ENCODE data around the gene PIK3R5. TPM values are rescaled to one million over a fixed set of nuclear protein-coding genes. Genes with fewer than 3 reads are reported as not detected.

PIK3R5 gene
- total RNA-seq, 1 experiment from 2014 or later: 0.09 TPM

DNA sequence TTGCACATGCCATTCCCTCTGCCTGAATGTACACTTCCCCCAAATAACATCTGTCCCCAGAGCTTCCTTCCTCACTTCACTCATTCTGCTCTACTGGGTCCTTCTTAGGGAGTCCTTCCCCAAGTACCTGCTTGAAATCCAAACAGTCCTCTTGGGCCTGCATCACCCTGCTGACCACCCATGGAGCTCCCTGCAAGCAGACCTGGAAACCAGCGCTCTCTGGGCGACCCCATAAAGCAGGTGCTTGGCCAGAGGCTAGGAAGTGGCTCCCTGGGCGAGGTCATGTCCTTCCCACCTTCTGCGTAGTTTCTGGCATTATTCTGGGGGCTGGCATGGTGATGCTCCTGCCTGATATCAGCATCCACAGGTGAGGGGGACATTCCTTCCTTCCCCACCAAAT is 43.6 kb upstream of the PIK3R5 start:
- intact Hi-C loops (cut with micrococcal nuclease; ENCODE audit: unreplicated experiment): no loop called here

DNA sequence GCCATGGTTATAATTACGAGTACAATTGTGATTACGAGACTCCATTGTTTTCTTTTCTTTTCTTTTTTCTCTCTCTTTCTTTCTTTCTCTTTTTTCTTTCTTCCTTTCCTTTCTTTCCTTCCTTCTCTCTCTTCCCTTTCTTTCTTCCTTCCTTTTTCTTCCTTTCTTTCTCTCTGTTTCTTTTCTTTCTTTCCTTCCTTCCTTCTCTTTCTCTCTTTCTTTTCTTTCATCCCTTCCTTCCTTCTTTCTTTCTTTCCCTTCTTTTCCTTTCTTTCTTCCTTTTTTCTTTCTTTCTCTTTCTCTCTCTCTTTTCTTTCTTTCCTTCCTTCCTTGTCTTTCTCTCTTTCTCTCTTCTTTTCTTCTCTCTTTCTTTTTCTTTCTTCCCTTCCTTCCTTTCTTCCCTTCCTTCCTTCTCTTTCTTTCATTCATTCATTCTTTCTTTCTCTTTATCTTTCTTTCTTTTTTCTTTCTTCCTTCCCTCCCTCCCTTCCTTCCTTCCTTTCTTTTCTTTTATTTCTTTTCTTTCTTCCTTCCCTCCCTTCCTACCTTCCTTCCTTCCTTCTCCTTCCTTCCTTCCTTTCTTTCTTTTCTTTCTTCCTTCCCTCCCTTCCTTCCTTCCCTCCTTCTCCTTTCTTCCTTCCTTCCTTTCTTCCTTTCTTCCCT is 41.7 kb upstream of the PIK3R5 start:
- POLR2A ChIA-PET (ENCODE audit: low non-redundant PET): no interaction called here
- intact Hi-C loops (cut with micrococcal nuclease; ENCODE audit: unreplicated experiment): no loop called here
- Histone ChIP-seq H3K27me3 (replicated peaks; ENCODE audit: insufficient read depth, low read depth, low read length, poor library complexity) (peaks cover 59% of the 10 kb centered on the region), H3K9me3 (ENCODE audit: low read depth, low read length, poor library complexity, severe bottlenecking) (no peaks in the 10 kb centered on the region), H3K4me3 (ENCODE audit: low read depth, low read length, poor library complexity, severe bottlenecking) (no peak overlapping the region), H3K36me3 (ENCODE audit: insufficient read depth, low read length, poor library complexity, severe bottlenecking) (no peaks in the 10 kb centered on the region), H3K4me1 (ENCODE audit: insufficient read depth, low read length, poor library complexity, severe bottlenecking) (no peaks in the 10 kb centered on the region), H3K27ac (ENCODE audit: low read depth, low read length, poor library complexity, severe bottlenecking) (no peak overlapping the region)
- TF ChIP-seq EZH2 (IDR thresholded peaks at IDR 0.05; ENCODE audit: borderline replicate concordance, low read depth, low read length, poor library complexity, severe bottlenecking): no peak
- TF ChIP-seq, protein P1, sequence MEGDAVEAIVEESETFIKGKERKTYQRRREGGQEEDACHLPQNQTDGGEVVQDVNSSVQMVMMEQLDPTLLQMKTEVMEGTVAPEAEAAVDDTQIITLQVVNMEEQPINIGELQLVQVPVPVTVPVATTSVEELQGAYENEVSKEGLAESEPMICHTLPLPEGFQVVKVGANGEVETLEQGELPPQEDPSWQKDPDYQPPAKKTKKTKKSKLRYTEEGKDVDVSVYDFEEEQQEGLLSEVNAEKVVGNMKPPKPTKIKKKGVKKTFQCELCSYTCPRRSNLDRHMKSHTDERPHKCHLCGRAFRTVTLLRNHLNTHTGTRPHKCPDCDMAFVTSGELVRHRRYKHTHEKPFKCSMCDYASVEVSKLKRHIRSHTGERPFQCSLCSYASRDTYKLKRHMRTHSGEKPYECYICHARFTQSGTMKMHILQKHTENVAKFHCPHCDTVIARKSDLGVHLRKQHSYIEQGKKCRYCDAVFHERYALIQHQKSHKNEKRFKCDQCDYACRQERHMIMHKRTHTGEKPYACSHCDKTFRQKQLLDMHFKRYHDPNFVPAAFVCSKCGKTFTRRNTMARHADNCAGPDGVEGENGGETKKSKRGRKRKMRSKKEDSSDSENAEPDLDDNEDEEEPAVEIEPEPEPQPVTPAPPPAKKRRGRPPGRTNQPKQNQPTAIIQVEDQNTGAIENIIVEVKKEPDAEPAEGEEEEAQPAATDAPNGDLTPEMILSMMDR (conservative IDR thresholded peaks at IDR 0.05; ENCODE audit: low read depth, low read length): no peak
- DNase-seq (ENCODE audit: low spot score): no peak
- CTCF ChIA-PET: no interaction called here
- BruUV-seq (replicated peaks): no TSS peak

More for the DNA sequence above, 43.6 kb upstream of the PIK3R5 start:
- DNase-seq (ENCODE audit: low spot score): no peak
- H3K27me3 ChIP-seq (replicated peaks; ENCODE audit: insufficient read depth, low read depth, low read length, poor library complexity): peaks cover 41% of the 10 kb centered on the region
- TF ChIP-seq EZH2 (IDR thresholded peaks at IDR 0.05; ENCODE audit: borderline replicate concordance, low read depth, low read length, poor library complexity, severe bottlenecking): no peak
- no TSS peak for BruUV-seq (replicated peaks)
- CTCF ChIA-PET: no interaction called here
- H3K36me3 ChIP-seq (ENCODE audit: insufficient read depth, low read length, poor library complexity, severe bottlenecking): no peaks in the 10 kb centered on the region
- H3K9me3 ChIP-seq (ENCODE audit: low read depth, low read length, poor library complexity, severe bottlenecking): no peaks in the 10 kb centered on the region
- no peak overlapping the region for H3K4me3 ChIP-seq (ENCODE audit: low read depth, low read length, poor library complexity, severe bottlenecking)
- no peak overlapping the region for H3K27ac ChIP-seq (ENCODE audit: low read depth, low read length, poor library complexity, severe bottlenecking)
- POLR2A ChIA-PET (ENCODE audit: low non-redundant PET): no interaction called here
- H3K4me1 ChIP-seq (ENCODE audit: insufficient read depth, low read length, poor library complexity, severe bottlenecking): no peaks in the 10 kb centered on the region

DNA sequence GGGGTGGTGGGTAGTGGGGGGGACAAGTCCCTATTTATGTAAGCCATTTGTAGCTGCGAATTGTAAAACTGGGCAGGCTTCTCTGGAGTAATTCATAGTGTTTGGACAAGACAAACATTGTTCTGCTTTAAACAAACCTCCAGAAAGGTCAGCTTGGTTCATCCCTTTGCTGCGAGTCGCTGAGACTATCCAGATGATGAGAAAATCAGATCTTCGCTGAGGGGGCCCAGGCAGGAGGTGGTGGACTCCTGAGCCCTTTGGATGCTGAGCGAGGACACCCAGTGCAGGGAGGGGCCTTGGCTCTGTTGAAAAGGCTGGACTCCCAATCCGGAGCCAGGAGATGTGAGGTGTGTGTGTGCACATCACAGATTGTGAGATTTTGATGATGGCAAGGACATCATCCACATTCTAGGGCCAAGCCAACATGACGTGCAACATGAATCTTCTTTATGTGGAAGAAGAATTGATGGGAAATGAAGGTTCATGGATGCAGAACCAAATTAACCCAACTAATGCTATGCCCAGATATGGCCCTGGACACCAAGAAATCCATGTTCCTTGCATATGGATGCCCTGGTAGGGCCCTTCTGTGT is 40.8 kb upstream of the PIK3R5 start:
- TF ChIP-seq, protein P1 (conservative IDR thresholded peaks at IDR 0.05; ENCODE audit: low read depth, low read length): no peak
- no peak for TF ChIP-seq EZH2 (IDR thresholded peaks at IDR 0.05; ENCODE audit: borderline replicate concordance, low read depth, low read length, poor library complexity, severe bottlenecking)
- intact Hi-C loops (cut with micrococcal nuclease; ENCODE audit: unreplicated experiment): no loop called here

DNA sequence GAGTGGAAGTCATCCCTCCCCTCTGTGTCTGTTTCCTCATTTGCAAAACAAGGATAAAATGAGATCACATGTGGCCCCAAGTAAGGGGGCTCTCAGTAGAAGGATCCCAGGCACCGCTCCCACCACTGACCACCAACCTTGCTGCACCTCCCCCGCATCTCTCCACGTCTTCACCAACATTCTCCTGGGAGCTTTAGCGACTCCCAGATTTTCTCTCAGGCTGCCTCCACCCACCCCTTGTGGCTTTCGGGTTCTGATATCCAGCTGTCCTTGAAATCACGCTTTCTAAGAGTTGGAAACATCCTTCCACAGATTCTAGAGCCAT is 39.4 kb upstream of the PIK3R5 start:
- POLR2A ChIA-PET (ENCODE audit: low non-redundant PET): no interaction called here

More for the DNA sequence above, 40.8 kb upstream of the PIK3R5 start:
- no TSS peak for BruUV-seq (replicated peaks)
- Histone ChIP-seq H3K27me3 (replicated peaks; ENCODE audit: insufficient read depth, low read depth, low read length, poor library complexity) (peaks cover 67% of the 10 kb centered on the region), H3K4me3 (ENCODE audit: low read depth, low read length, poor library complexity, severe bottlenecking) (no peak overlapping the region), H3K9me3 (ENCODE audit: low read depth, low read length, poor library complexity, severe bottlenecking) (no peaks in the 10 kb centered on the region), H3K27ac (ENCODE audit: low read depth, low read length, poor library complexity, severe bottlenecking) (no peak overlapping the region), H3K36me3 (ENCODE audit: insufficient read depth, low read length, poor library complexity, severe bottlenecking) (no peaks in the 10 kb centered on the region), H3K4me1 (ENCODE audit: insufficient read depth, low read length, poor library complexity, severe bottlenecking) (no peaks in the 10 kb centered on the region)
- ChIA-PET CTCF (no interaction called here), POLR2A (ENCODE audit: low non-redundant PET) (no interaction called here)
- DNase-seq (ENCODE audit: low spot score): no peak

More for the DNA sequence above, 39.4 kb upstream of the PIK3R5 start:
- H3K4me3 ChIP-seq (ENCODE audit: low read depth, low read length, poor library complexity, severe bottlenecking): no peak overlapping the region
- no peaks in the 10 kb centered on the region for H3K36me3 ChIP-seq (ENCODE audit: insufficient read depth, low read length, poor library complexity, severe bottlenecking)
- peaks cover 4% of the 10 kb centered on the region for H3K9me3 ChIP-seq (ENCODE audit: low read depth, low read length, poor library complexity, severe bottlenecking)
- CTCF ChIA-PET: no interaction called here
- no peak for DNase-seq (ENCODE audit: low spot score)
- TF ChIP-seq EZH2 (IDR thresholded peaks at IDR 0.05; ENCODE audit: borderline replicate concordance, low read depth, low read length, poor library complexity, severe bottlenecking): no peak
- no peaks in the 10 kb centered on the region for H3K4me1 ChIP-seq (ENCODE audit: insufficient read depth, low read length, poor library complexity, severe bottlenecking)
- intact Hi-C loops (cut with micrococcal nuclease; ENCODE audit: unreplicated experiment): no loop called here
- no TSS peak for BruUV-seq (replicated peaks)
- no peak overlapping the region for H3K27ac ChIP-seq (ENCODE audit: low read depth, low read length, poor library complexity, severe bottlenecking)
- peaks cover 65% of the 10 kb centered on the region for H3K27me3 ChIP-seq (replicated peaks; ENCODE audit: insufficient read depth, low read depth, low read length, poor library complexity)

Data from A673 (cell line).